RCC 7860 (cell line): ENCODE measurements around the gene F2.
"Not testable (repeated sequence)": the region's sequence is repeated elsewhere in the genome, so short reads cannot be mapped to it uniquely, and the experiment has no call there.

ENCODE experiments used
- DNase-seq: peaks from one replicate; pipeline ENCODE4 v3.0.0-alpha.2; 2015; ENCODE audit warnings: low spot score
- FAIRE-seq: peaks from 2 replicates; lab custom pipeline; 2012; peaks lifted over from hg19 to GRCh38; lab: Jason Lieb, UNC

F2 gene

DNA sequence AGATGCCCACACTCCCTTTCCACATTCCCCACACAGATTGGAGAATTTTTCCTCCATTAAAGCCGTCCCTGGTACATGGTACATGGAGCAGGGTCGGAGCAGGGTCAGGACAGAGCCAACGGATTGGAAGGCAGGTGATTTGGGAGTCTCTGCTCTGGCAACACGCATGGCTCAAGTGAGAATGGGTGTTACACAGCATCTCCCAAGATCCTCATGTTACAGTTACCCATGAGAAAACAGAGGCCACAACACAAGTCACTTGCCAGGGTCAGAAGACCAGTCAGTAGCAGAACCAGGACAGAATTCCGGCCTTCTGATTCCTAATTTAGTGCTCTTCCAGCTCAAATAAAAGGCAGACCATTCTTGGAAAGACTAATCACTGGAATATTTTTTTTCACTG, 7.7 kb upstream of the F2 start:
- FAIRE-seq (no peak), DNase-seq (no peak)

DNA sequence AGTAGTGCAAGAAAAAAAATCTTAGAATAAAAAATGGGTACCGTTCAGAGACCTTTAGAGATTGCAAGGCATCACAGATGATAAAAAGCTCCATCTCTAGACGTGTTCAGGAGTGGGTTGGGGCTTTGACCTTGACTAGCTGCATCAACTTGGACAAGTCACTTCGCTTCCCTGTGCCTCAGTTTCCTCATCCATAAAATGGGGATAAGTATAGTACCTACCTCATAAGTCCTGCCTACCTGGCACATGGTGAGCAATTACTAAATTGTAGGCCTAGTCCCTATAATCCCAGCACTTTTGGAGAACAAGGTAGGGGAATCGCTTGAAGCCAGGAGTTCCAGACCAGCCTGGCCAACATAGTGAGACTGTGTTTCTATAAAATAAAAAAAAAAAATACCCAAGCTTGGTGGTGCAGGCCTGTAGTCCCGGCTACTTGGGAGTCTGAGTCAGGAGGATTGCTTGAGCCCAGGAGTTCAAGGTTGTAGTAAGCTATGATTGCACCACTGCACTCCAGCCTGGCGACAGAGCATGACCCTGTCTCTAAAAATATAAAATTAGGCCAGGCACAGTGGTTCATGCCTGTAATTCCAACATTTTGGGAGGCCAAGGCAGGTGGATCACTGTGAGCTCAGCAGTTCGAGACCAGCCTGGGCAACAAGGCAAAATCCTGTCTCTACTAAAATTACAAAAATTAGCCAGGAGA, 6.0 kb upstream of the F2 start:
- no peak for DNase-seq

DNA sequence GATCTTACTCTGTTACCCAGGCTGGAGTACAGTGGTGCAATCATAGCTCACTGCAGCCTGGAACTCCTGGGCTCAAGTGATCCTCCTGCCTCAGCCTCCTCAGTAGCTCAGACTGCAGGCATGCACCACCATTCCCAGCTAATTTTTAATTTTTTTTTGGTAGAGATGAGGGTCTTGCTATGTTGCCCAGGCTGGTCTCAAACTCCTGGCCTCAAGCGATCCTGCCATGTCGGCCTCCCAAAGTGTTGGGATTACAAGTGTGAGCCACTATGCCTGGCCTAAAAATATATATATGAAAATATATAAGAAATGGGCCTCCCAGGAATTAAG, 1.2 kb upstream of the F2 start:
- DNase-seq, FAIRE-seq: not testable (repeated sequence)

More for the DNA sequence above, 6.0 kb upstream of the F2 start:
- no peak for FAIRE-seq

DNA sequence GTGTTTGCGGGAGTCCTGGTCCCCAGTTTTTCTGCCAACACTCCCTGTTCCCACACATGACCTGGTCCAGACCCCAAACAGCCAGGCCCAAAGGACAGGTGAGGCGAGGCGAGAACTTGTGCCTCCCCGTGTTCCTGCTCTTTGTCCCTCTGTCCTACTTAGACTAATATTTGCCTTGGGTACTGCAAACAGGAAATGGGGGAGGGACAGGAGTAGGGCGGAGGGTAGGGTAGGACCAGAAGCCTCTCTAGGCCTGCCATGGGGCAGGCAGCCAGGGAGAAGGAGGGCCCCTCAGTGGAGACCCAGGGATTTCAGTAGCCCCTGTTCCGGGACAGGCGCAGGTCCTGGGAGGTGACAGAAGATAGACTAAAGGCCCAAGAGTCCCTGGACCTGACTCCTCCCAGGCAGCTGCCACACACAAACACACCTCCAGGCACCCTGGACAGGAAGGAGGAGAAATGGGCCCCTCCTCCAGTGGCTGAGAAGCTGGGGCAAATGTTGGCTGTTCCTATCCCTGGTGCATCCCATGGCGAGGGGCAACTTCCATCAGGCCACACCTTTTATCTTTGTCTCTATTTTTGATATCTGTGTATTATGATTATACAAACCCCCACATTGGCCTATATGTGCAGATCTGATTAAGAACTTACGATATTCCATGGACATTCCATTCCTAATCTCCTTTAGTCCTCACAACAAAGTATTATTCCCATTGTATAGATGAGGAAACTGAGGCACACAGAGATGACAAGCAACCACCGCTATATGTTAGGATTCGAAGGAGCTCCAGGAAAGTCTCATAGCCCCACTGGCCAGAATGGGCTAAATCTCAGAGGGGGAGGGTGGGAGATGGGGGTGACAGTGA, 626 bp upstream of the F2 start:
- FAIRE-seq (no peak), DNase-seq (no peak)

DNA sequence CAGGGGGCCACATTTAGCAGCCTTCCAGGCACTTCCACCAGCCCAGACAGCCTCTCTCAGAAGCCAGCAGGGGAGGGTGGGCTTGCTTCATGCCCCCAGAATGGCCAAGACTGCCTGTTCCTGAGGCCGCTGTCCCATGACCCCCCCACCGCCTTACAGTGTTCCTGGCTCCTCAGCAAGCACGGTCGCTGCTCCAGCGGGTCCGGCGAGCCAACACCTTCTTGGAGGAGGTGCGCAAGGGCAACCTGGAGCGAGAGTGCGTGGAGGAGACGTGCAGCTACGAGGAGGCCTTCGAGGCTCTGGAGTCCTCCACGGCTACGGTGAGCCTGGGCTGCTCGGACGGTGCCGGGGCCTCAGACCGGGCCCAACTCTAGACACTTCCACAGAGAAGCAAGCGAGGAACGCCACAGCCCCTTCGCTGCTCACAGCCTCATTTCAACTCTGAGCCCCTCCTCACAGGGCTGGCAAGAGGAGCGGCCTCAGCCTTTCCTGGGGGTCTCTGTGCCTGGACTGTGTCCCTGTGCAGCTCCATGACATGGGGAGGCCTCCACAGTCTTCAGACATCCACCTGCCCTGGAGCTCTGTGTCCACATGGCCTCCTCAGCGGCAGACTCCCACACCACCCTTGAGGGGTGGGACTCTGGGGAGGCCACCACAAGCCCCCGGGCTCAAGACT, 668 bp downstream of the F2 start:
- DNase-seq: no peak
- no peak for FAIRE-seq

DNA sequence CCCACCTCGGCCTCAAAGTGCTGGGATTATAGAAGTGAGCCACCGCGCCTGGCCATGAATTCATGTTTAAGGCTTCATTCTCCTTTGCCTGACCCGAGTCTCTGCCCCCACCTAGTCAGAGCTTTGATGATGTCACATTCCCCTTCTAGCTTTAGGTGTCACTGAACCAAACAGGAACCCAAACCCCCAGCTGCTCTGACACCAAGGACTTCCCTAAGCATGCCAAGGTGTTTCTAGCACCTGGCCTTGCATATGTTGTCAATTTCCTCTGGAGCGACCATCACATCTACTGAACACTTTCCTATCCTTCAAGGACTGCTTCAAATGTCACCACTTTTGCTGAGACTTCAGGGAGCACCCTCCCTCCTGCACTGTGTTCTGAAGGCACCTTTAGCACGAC, 2.3 kb downstream of the F2 start:
- no peak for FAIRE-seq
- DNase-seq: no peak

DNA sequence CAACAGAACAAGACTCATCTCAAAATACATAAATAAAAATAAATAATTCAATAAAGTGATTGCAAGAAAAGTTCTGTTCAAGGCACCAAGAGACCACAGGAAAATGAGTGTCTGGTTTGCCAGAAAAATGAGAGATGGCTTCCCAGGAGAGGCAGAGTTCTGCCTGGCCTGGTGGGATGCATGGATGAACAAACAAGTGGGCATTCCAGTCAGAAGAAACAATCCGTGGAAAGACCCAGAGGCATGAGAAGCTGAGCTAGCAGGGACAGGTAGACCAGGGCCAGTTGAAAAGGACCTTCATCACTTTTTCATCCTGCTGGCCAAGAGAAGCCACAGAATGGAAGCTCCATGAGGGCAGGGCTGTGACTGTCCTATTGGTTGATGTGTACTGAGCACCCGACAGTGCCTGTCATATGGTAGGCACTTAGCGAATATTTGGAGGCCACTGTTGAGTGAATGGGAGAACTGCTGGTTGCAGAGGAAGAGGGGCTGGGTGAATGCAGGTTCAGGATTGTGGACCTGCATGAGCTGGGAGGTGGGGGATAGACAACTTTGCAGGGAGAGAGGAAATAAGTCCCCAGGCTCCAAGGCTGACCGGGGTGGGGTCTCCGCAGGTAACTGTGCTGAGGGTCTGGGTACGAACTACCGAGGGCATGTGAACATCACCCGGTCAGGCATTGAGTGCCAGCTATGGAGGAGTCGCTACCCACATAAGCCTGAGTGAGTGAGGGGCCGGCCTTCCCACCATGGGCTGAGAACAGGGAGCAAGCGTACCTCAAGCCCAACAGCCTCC, 3.7 kb downstream of the F2 start:
- DNase-seq: no peak
- no peak for FAIRE-seq

DNA sequence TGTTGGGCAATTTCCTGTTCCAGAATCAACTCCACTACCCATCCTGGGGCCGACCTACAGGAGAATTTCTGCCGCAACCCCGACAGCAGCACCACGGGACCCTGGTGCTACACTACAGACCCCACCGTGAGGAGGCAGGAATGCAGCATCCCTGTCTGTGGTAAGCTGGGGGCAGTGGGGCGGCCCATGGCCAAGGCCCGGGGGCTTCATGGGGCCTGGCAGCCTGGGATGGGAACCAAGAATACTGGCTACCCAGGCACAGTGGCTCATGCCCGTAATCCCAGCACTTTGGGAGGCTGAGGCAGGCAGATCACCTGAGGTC, 4.3 kb downstream of the F2 start:
- no peak for DNase-seq
- no peak for FAIRE-seq

DNA sequence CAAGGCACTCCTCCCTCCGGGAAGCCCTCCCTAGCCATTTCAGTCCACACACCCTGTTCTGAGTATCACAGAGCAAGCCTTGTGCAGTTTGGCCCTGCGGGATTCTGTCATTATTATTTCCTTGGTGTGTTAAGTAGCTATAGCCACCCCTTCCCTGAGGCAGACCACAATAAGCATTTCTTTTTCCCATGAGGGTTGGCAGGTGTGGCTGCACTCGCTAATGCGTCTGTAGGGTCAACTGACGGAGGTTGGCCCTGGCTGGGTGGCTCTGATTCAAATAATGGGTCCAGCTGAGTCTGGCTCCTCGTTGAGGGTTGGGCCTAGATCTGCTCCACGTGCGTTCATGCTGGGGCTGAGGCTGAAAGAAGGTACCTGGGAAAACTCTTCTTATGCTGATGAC, 5.1 kb downstream of the F2 start:
- no peak for DNase-seq
- no peak for FAIRE-seq

DNA sequence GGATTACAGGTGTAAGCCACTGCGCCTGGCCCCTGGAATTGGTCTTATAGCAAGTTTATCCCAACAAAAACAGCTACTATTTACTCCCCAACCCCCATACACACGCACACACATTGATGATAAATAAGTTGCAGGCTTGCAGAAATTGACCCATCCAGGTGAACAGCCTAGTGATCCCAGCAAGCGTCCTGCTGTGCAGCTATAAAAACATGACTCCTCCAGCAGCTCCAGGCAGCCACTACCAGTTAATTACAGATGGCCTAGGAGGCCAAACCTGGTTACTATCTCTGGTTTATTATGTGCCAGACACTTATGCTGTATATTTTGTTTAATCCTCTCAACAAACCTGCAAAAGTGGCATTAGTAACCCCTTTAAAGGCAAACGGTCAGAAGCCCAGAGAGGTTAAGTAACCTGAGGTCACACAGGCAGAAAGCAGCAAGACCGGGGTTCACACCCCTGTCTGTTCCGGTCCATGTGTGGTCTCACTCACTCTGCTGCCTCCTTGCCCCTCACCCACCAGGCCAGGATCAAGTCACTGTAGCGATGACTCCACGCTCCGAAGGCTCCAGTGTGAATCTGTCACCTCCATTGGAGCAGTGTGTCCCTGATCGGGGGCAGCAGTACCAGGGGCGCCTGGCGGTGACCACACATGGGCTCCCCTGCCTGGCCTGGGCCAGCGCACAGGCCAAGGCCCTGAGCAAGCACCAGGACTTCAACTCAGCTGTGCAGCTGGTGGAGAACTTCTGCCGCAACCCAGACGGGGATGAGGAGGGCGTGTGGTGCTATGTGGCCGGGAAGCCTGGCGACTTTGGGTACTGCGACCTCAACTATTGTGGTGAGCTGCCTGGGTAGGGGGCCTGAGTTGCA, 6.6 kb downstream of the F2 start:
- no peak for DNase-seq
- FAIRE-seq: no peak

DNA sequence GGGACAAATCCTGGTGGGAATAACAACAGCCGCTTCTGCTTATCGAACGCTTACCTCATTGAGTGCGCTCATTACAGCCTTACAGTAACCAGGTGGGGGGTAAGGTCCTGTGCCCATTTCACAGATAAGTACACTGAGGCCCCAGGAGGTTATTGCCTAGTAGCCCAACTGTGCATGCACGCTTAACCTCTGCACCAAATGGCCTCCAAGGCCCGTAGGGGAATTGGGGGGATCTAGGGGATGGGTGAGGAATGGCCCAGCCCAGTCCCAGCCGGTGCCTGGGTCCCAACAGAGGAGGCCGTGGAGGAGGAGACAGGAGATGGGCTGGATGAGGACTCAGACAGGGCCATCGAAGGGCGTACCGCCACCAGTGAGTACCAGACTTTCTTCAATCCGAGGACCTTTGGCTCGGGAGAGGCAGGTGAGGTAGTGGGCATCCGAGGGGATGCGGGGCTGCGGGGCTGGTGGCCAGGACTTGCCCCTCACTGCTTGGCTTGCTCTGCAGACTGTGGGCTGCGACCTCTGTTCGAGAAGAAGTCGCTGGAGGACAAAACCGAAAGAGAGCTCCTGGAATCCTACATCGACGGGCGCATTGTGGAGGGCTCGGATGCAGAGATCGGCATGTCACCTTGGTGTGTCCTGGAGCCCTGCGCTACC, 7.3 kb downstream of the F2 start:
- FAIRE-seq (no peak), DNase-seq (no peak)

DNA sequence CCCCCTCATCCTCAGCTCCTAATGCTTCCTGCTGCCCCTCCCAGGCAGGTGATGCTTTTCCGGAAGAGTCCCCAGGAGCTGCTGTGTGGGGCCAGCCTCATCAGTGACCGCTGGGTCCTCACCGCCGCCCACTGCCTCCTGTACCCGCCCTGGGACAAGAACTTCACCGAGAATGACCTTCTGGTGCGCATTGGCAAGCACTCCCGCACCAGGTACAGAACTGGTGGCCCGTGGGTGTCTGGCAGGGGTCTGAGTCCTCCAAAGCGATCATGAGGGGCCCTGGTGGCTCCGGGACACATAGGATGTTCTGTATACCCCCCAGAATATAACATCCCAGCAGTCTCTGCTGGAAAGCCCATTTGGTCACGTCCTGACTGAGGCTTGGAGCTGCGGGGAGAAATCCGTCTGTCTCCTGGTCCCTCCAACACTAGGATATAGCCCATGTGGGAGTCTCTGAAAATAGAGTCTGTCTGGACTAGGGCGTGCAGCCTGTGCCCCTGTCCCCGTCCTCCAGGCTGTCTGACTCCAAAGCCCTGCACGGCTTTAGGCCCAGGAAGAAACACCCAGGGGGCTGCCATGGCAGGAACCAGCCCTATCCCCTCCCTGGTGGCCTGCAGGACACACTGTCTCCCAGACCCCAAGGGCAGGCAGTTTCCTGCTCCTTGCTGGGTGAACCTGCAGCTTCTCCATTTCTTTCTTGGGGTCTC, 9.1 kb downstream of the F2 start:
- FAIRE-seq: no peak
- DNase-seq: no peak

DNA sequence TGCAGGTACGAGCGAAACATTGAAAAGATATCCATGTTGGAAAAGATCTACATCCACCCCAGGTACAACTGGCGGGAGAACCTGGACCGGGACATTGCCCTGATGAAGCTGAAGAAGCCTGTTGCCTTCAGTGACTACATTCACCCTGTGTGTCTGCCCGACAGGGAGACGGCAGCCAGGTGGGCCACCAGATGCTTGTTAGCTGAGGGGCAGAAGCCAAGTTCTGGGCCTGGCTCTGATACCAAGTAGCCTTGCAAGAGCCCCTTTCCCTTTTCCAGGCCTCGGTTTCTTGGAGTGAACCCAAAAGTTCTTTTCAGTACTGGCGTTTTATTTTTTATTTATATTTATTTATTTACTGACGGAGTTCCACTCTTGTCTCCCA, 9.6 kb downstream of the F2 start:
- no peak for DNase-seq
- FAIRE-seq: no peak

DNA sequence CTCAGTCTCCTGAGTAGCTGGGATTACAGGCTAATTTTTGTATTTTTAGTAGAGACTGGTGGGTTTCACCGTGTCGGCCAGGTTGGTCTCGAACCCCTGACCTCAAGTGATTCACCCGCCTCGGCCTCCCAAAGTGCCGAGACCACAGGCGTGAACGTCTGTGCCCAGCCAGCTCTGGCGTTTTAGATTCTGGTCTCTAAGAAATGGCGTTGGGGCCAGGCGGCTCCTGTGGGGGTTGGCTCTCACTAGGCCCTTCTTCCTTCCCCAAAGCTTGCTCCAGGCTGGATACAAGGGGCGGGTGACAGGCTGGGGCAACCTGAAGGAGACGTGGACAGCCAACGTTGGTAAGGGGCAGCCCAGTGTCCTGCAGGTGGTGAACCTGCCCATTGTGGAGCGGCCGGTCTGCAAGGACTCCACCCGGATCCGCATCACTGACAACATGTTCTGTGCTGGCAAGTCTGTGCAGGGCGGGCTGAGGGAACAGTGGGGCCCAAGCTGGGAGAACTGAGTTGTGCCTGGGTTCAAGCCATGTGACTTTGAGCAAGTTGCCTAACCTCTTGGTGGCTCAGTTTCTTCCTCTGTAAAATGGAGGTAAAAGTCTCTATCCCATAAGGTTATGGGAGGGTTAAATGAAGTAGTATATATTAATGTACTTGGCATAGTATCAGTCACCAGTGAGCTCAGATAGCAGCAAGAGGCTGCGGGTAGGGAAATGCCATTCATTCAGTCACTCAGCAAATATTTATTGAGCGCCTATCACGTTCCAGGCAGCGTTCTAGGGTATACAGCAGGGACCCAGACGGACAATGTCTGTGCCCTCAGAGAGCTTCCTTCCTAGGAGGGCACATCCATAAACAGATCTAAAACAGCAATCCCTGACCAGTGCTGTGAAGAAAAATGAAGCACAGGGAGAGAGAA, 10.4 kb downstream of the F2 start:
- FAIRE-seq (no peak), DNase-seq (no peak)

DNA sequence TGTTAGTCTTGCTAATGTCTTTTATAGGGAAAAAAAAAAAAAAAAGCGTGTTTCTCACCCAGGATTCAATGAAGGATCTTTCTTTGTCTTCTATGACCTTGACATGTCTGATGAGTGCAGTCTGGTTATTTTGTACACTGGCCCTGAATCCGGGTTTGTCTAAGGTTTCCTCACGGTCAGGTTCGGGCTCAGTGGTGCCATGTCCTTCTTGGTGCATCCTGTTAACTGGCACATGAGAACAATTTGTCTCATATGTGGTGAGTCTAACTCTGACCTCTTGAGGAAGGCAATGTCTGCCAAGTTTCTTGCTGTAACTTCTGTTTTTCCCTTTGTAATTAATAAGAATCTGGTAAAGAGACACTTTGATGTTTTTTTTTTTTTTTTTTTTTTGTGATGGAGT, 12.5 kb downstream of the F2 start:
- no peak for DNase-seq
- FAIRE-seq: no peak

DNA sequence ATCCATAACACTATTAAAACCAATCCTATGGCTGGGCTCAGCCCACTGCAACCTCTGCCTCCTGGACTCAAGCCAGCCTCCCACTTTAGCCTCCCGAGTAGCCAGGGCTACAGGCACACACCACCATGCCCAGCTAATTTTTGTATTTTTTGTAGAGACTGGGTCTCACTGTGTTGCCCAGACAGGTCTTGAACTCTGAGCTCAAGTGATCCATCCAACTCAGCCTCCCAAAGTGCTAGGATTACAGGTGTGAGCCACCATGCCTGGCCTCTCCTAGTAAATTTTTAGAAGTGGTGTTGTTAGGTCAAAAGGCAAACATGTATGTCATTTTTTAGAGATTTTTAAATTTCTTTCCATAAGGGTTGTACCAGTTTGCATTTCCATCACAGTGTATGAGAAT, 14.2 kb downstream of the F2 start:
- no peak for FAIRE-seq

DNA sequence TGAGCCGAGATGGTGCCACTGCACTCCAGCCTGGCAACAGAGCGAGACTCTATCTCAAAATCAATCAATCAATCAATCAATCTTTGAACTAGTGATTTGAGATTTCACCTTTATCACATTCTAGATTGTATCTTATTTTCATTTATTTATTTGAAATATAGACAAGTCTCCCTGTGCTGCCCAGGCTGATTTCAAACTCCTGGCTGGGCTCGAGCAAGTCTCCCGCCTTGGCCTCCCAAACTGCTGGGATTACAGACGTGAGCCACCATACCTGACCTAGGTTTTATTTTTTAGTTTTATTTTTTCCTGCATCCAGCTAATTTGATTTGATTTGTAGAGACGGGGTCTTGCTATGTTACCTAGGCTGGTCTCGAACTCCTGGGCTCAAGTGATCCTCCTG, 17.1 kb downstream of the F2 start:
- no peak for FAIRE-seq
- no peak for DNase-seq

More for the DNA sequence above, 14.2 kb downstream of the F2 start:
- DNase-seq: no peak

DNA sequence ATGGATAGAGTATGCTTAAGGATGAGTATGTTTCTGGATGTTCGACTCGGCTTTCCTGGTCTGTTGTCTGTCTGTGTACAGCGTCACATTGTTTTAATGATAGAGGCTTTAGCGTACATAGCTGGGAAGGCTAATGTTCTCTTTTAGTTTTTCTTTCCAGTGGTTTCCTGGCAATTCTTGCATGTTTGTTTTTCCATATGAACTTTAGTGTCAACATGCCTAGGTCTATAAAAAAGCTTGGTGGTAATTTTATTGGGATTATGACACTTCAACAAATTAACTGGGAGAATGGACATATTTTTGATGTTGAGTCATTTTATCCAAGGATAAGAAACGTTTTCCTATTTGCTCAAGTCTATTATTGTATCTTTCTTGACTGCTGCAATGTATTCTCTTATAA, 17.6 kb downstream of the F2 start:
- FAIRE-seq: no peak
- DNase-seq: no peak
